ENCODE results near the gene PRR14.

- TF ChIP-seq CTCF (IDR thresholded peaks at IDR 0.05; ENCODE audit: poor library complexity), result no peak
- TF ChIP-seq EZH2 (IDR thresholded peaks at IDR 0.05; ENCODE audit: borderline replicate concordance), result no peak
- TF ChIP-seq EZH2phosphoT487 (IDR thresholded peaks at IDR 0.05; ENCODE audit: low read depth, severe bottlenecking, unreplicated experiment), result no peak
These were observed 48.3 kb downstream of the PRR14 start, which contains the start of gene SRCAP for GRCh38 chr16:30698816-30699614.
